Activated naive CD8-positive, alpha-beta T cell (primary cell): ENCODE measurements around the gene SGPP1.
A peak's percentile ranks its signal among the peaks of the same experiment; 100 is the strongest.

Experiments
- H3K27ac Mint-ChIP-seq: one replicate; pipeline ENCODE4 v1.8.0; 2021; ENCODE audit warnings: mixed read lengths
- H3K27me3 Mint-ChIP-seq: one replicate; pipeline ENCODE4 v1.8.0; 2021; ENCODE audit warnings: mixed read lengths
- H3K36me3 Mint-ChIP-seq: one replicate; pipeline ENCODE4 v1.8.0; 2021; ENCODE audit warnings: mixed read lengths
- H3K4me1 Mint-ChIP-seq: one replicate; pipeline ENCODE4 v1.8.0; 2021; ENCODE audit warnings: low read depth, mixed read lengths
- H3K4me3 Mint-ChIP-seq: one replicate; pipeline ENCODE4 v1.8.0; 2021; ENCODE audit warnings: mild to moderate bottlenecking, mixed read lengths
- H3K9me3 Mint-ChIP-seq: one replicate; pipeline ENCODE4 v1.8.0; 2021; ENCODE audit warnings: low read depth, mixed read lengths

Gene SGPP1

DNA sequence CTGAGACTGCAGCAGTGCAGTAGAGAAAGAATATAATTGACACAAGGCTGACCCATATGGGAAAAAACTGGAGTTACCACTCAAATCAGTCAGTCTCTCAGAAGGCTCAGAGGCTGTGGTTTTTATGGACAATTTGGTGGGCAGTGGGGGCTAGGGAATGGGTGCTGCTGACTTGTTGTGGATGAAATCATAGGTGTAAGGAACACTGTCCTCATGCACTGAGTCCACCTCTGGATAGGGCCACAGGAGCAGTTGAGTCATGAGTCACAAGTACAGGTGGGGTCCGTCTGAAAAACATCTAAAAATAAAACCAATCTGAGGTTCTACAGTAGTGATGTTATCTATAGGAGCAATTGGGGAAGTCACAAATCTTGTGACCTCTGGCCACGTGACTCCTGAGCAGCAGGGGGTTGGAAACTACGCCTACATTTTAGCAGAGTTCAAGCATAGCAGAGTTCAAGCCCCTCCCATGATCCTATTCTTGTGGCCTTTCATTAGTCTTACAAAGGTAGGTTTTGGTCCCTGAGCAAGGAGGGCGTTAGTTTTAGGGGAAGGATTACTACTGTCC lies 18.1 kb upstream of the SGPP1 start:
- Mint-ChIP-seq H3K36me3 (no peaks in the 10 kb centered on the region), H3K4me3 (no peak overlapping the region), H3K27me3 (no peaks in the 10 kb centered on the region), H3K27ac (peak overlapping the region; percentile 16), H3K4me1 (peaks cover 10% of the 10 kb centered on the region), H3K9me3 (no peaks in the 10 kb centered on the region)

DNA sequence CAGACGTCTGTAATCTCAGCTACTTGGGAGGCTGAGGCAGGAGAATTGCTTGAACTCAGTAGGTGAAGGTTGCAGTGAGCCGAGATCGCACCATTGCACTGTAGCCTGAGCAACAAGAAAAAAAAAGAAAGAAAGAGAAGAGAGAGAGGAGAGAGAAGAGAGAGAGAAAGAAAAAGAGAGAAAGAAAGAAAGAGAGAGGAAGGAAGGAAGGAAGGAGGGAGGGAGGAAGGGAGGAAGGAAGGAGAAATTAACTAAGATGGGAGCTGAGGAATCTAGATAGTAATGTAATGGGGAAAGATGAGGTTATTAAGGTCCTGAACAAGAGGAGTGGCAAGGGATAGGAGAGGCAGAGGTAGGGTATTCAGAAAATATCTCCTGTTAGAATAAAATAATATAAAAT lies 17.4 kb upstream of the SGPP1 start:
- Mint-ChIP-seq H3K27ac (no peak overlapping the region), H3K4me3 (no peak overlapping the region), H3K4me1 (peaks cover 10% of the 10 kb centered on the region), H3K9me3 (no peaks in the 10 kb centered on the region), H3K27me3 (no peaks in the 10 kb centered on the region), H3K36me3 (no peaks in the 10 kb centered on the region)

DNA sequence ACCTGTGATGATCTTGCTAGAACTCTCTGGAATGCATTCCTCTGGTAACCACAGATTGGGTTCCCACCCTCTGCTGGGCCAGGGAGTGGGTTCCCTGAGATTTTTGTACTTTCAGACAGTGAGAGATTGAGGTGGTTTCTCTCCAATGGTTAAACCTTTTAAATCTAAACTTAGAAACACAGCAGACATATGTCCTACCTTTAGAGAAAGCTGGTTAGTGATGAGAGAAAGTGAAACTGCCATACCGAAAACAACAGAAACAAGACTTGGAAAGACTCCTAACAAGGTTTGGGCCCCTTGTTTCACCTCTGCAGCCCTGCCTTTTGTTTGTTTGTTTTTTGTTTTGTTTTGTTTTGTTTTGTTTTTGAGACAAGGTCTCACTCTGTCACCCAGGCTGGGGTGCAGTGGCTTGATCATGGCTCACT lies 9.7 kb upstream of the SGPP1 start:
- no peak overlapping the region for H3K27ac Mint-ChIP-seq
- no peaks in the 10 kb centered on the region for H3K27me3 Mint-ChIP-seq
- peaks cover 11% of the 10 kb centered on the region for H3K4me1 Mint-ChIP-seq
- H3K4me3 Mint-ChIP-seq: peak overlapping the region; percentile 62
- H3K9me3 Mint-ChIP-seq: no peaks in the 10 kb centered on the region
- no peaks in the 10 kb centered on the region for H3K36me3 Mint-ChIP-seq

DNA sequence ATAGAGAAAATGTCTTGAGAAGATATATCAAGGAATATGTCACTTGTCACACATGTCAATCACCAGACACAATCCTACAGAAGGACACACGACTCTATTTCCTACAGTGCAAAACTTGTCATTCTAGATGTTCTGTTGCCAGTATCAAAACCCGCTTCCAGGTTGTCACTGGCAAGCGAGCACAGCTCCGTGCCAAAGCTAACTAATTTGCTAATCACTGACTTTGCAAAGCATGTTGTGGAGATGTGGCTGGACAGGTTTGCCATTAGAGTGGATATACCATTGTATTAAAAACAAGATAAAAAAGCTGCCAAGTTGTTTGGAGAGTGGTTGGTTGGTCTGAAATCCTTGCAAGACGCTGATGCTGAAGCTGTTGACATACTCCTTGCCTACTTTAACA lies 7.9 kb upstream of the SGPP1 start:
- H3K36me3 Mint-ChIP-seq: no peaks in the 10 kb centered on the region
- H3K27me3 Mint-ChIP-seq: no peaks in the 10 kb centered on the region
- no peak overlapping the region for H3K4me3 Mint-ChIP-seq
- no peaks in the 10 kb centered on the region for H3K9me3 Mint-ChIP-seq
- no peak overlapping the region for H3K27ac Mint-ChIP-seq
- H3K4me1 Mint-ChIP-seq: peaks cover 11% of the 10 kb centered on the region

DNA sequence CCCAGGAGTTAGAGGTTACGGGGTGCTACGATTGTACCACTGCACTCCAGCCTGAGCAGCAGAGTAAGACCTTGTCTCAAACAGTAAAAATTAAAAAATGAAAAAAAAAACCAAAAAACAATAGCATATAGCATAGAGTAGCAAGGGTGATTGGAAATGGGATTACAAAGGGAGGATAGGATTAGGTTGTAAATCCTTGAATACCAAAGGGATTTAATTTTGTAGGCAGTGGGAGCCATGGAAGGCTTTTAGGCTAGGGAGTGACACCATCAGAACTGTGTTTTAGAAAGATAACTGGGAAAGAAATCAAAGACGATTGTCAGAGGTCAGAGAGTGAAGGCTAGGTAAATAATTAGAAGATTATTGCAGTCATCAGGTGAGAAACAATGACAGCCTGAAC lies 2.8 kb upstream of the SGPP1 start:
- Mint-ChIP-seq H3K27me3 (no peaks in the 10 kb centered on the region), H3K4me3 (no peak overlapping the region), H3K4me1 (peaks cover 18% of the 10 kb centered on the region), H3K36me3 (no peaks in the 10 kb centered on the region), H3K9me3 (no peaks in the 10 kb centered on the region), H3K27ac (no peak overlapping the region)

DNA sequence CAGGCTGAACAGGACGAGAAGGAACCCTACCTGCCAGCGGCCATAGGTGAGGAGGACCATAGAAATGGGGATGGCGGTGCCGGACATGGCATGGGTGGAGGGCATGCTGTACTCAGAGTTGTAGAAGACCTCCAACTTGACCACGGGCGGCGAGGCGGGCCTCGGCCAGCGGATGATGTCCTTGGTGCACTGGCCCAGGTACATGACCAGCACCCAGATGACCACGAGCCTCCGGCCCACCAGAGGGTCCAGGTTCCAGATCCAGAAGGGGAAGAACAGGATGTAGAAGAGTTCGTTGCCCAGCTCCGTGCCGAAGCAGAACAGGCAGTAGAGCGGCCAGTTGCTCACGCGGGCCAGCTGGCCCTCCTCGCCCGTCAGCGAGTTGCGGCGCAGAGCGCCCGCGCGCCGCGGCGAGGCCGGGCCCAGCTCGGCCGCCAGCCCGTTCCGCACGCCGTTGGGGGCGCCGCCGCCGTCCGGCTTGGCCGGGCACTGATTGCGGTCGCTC lies 582 bp downstream of the SGPP1 start:
- Mint-ChIP-seq H3K36me3 (no peaks in the 10 kb centered on the region), H3K27me3 (no peaks in the 10 kb centered on the region), H3K4me1 (peaks cover 39% of the 10 kb centered on the region), H3K4me3 (peak overlapping the region; percentile 99), H3K9me3 (no peaks in the 10 kb centered on the region), H3K27ac (peak overlapping the region; percentile 95)

DNA sequence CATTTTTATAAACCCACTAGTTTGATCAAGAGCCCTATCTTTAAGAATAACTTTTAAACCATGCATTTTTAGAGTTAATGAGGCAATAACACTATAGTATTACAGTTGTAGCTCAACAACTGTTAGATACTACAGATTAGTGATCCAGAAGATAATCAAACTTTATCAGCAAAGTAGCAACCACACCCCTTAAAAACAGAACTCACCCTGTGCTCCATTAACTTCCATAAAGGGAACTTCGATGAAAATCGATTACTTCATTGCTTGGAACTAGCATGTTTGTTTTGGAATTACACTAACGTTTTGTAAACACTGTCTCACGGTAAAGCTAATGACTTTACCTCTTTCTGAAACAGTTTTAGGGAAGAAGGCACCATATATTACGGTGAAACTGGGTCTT lies 1.4 kb downstream of the SGPP1 start:
- Mint-ChIP-seq H3K4me1 (peaks cover 41% of the 10 kb centered on the region), H3K27me3 (no peaks in the 10 kb centered on the region), H3K27ac (peak overlapping the region; percentile 95), H3K4me3 (peak overlapping the region; percentile 99), H3K36me3 (peaks cover 1% of the 10 kb centered on the region), H3K9me3 (no peaks in the 10 kb centered on the region)

DNA sequence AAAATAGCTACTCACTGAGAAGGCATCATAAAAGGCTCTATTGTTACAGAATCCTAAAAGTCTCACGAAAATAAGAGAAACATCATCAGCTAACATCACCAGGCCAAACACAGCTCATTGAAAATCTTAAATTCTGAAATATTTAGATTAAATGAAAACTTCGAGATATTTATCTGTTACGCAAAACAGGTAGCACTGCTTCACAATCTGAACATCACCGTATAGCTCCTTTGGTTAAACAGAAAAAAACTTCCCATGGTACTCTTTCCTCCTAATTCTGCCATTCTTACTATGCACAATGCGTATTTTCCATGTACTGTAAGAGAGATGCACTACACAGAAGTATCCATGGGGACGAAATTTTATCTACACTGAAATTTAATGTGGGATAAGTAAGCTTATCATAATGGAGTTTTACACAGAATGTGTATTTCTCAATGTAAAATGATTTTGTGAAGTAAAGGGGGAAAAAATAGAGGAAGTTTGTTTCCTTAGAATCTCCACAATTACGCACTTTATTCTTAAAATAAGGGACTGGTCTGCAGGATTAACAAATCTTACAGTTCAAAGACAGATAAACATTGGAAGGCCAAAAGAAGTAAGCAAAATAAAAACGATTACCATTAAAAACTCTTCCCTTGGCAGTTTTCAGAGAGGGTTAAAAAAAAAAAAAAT lies 1.9 kb downstream of the SGPP1 start:
- H3K27me3 Mint-ChIP-seq: no peaks in the 10 kb centered on the region
- no peaks in the 10 kb centered on the region for H3K9me3 Mint-ChIP-seq
- H3K4me1 Mint-ChIP-seq: peaks cover 42% of the 10 kb centered on the region
- H3K4me3 Mint-ChIP-seq: peak overlapping the region; percentile 99
- H3K27ac Mint-ChIP-seq: no peak overlapping the region
- peaks cover 3% of the 10 kb centered on the region for H3K36me3 Mint-ChIP-seq

DNA sequence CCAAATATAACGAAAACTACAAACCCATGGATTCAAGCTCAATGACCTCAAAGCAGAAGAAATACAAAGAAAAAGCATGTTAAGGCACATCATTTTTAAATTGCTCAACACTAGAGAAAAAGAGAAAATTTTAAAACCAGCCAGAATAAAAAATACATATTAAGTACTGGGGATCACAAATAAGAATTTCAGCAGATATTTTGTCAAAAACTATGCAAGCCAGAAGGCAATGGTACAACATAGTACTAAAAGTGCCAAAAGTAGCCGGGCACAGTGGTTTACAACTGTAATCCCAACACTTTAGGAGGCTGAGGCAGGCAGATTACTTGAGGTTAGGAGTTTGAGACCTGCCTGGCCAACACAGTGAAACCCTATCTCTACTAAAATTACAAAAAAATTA lies 10.2 kb downstream of the SGPP1 start:
- Mint-ChIP-seq H3K9me3 (no peaks in the 10 kb centered on the region), H3K36me3 (peaks cover 18% of the 10 kb centered on the region), H3K27ac (no peak overlapping the region), H3K4me3 (no peak overlapping the region), H3K4me1 (peaks cover 25% of the 10 kb centered on the region), H3K27me3 (no peaks in the 10 kb centered on the region)

DNA sequence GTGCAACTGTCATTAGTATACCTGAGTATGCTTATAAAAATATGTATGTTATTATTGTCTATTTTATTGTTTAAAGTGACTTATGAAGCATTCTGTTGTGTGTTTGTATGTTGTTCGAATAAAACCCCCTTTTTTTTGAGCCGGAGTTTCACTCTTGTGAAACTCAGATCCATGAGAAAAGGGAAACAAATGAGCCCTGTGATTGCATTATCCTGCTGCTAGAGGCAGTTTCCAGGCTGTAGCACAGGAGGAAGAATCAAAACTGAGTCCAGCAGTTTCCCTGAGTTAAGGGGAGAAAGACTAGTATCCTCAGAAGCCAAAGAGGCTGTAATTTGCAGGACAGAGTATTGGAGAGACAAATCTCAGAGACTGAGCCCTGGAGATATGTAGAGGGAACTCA lies 12.5 kb downstream of the SGPP1 start:
- peaks cover 29% of the 10 kb centered on the region for H3K4me1 Mint-ChIP-seq
- no peak overlapping the region for H3K27ac Mint-ChIP-seq
- no peak overlapping the region for H3K4me3 Mint-ChIP-seq
- H3K27me3 Mint-ChIP-seq: no peaks in the 10 kb centered on the region
- H3K9me3 Mint-ChIP-seq: no peaks in the 10 kb centered on the region
- H3K36me3 Mint-ChIP-seq: peaks cover 18% of the 10 kb centered on the region

DNA sequence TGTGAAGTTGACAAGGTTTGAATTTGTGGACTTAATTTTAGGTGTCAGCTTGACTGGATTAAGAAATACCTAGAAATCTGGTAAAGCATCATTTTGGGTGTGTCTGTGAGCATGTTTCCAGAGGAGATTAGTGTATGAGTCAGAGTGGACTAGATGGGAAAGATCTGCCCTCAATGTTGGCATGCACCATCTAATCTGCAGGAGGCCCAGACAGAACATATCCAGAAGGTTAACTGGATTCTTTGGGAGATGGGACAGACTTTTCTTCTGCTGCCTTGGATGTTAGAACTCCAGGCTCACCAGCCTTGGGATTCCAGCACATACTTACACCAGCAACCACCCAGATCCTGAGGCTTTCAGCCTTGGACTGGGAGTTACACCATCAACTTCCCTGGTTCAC lies 14.1 kb downstream of the SGPP1 start:
- no peaks in the 10 kb centered on the region for H3K9me3 Mint-ChIP-seq
- H3K27ac Mint-ChIP-seq: peak overlapping the region; percentile 69
- peaks cover 18% of the 10 kb centered on the region for H3K36me3 Mint-ChIP-seq
- H3K27me3 Mint-ChIP-seq: no peaks in the 10 kb centered on the region
- H3K4me3 Mint-ChIP-seq: no peak overlapping the region
- H3K4me1 Mint-ChIP-seq: peaks cover 39% of the 10 kb centered on the region

DNA sequence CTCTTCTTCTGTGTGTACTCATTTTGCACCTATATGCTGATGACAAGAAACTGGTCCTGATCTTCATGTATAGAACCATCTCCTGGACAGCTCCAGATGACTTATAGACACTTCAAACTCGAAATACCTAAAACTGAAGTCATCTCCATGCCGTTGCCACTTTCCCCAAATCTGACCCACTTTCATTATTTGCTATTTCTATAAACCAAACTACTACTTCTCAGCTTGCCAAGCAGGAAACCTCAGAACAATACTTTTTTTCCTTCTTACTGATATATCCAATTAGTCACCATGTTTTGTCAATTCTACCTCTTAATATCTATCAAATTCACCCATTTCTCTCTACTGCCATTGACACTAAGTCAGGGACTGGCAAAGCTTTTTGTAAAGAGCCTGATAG lies 14.8 kb downstream of the SGPP1 start:
- peak overlapping the region; percentile 51 for H3K27ac Mint-ChIP-seq
- H3K36me3 Mint-ChIP-seq: peaks cover 18% of the 10 kb centered on the region
- H3K4me1 Mint-ChIP-seq: peaks cover 39% of the 10 kb centered on the region

DNA sequence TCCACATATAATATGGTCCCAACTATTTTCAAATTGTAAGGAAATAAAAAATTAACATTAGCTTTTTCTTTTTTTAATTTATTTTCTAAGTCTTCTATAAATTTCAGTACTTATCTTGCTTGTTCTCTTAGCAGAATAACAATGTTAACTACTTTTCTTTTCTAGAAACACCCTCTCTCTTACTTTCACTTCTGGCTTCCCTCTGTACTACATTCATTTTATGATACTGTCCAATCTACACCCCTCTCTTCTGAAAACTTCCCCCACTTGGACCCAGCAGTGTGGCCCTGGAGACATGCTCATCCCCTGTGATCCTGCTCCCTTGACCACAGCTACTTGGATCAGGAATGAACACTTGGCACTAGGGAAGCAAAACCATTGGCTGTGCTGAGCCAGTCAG lies 15.7 kb downstream of the SGPP1 start:
- Mint-ChIP-seq H3K4me1 (peaks cover 37% of the 10 kb centered on the region), H3K9me3 (no peaks in the 10 kb centered on the region), H3K4me3 (peak overlapping the region; percentile 8), H3K27ac (peak overlapping the region; percentile 68), H3K36me3 (peaks cover 15% of the 10 kb centered on the region), H3K27me3 (no peaks in the 10 kb centered on the region)

More for the DNA sequence above, 14.8 kb downstream of the SGPP1 start:
- Mint-ChIP-seq H3K9me3 (no peaks in the 10 kb centered on the region), H3K4me3 (peak overlapping the region; percentile 46), H3K27me3 (no peaks in the 10 kb centered on the region)

DNA sequence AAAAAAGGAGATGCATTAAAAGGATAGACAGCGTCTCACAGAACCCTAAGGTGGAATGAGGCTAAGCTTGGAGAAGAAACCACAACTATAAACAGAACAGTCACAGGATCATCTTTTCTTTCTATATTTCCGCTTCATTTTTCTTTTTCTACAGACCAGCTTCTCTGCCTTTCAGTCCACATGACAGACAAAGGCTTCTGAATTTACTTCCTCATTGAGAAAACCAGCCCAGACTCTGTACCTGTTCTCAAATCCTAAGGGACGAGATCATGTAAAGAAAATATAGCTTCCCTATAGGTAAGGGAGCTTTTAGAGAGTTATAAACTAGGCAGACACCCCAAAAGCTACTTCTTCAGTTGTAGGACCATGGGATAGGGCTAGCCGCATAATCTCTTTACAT lies 17.4 kb downstream of the SGPP1 start:
- peaks cover 8% of the 10 kb centered on the region for H3K36me3 Mint-ChIP-seq
- no peak overlapping the region for H3K27ac Mint-ChIP-seq
- H3K4me1 Mint-ChIP-seq: peaks cover 33% of the 10 kb centered on the region
- no peaks in the 10 kb centered on the region for H3K9me3 Mint-ChIP-seq
- H3K27me3 Mint-ChIP-seq: no peaks in the 10 kb centered on the region
- H3K4me3 Mint-ChIP-seq: no peak overlapping the region

DNA sequence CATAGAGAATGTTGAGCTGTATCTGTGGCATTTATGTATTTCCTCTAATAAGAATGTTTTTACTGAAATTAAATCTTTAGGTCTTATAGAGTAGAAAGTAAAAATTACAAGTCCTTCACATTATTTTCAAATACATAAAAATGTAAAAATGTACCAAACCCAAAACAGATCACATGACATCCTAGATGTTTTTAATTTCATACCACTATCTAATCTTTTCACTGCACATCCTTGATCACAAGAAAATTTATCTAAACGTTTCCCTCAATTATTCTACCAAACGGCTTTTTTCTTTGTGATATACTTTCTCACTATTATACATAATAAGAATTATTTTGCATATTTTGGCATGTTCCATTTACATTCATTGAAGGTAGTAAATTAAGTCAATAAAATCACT lies 18.3 kb downstream of the SGPP1 start:
- Mint-ChIP-seq H3K4me1 (peaks cover 31% of the 10 kb centered on the region), H3K36me3 (peaks cover 8% of the 10 kb centered on the region), H3K9me3 (no peaks in the 10 kb centered on the region), H3K27me3 (no peaks in the 10 kb centered on the region), H3K4me3 (no peak overlapping the region), H3K27ac (no peak overlapping the region)

DNA sequence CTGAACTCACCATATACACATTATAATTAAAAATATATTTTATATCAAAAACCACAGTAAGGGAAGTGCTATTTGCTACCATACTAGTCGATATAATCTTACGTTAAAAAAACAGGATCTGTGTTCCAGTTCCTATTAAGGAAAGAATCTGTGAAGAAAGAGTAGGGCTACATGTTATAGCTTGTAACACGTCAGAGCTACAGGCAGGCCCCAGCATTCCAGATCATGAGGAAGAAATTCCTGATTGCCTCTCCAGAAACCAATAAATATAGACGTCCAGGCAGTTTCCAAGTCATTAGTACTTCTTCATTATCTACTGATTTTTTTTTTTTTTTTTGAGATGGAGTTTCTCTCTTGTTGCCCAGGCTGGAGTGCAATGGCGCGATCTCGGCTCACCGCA lies 20.6 kb downstream of the SGPP1 start:
- no peak overlapping the region for H3K4me3 Mint-ChIP-seq
- H3K4me1 Mint-ChIP-seq: peaks cover 20% of the 10 kb centered on the region
- no peaks in the 10 kb centered on the region for H3K27me3 Mint-ChIP-seq
- peaks cover 1% of the 10 kb centered on the region for H3K36me3 Mint-ChIP-seq
- H3K27ac Mint-ChIP-seq: no peak overlapping the region
- H3K9me3 Mint-ChIP-seq: no peaks in the 10 kb centered on the region
